KOPT-K1 (cell line): ENCODE data around the gene MYO7A.

ENCODE experiments used
- H3K27ac ChIP-seq: fragments of 200-600 bp; sonication (generic); 2 replicates; pipeline ENCODE4 v1.5.1; 2016; ENCODE audit warnings: antibody characterized with exemption, mild to moderate bottlenecking, low read depth, low read length; ENCODE audit not compliant: poor library complexity, severe bottlenecking
- H3K36me3 ChIP-seq: fragments of 200-600 bp; sonication (generic); 2 replicates; pipeline ENCODE4 v1.5.1; 2017; ENCODE audit warnings: antibody characterized with exemption, mild to moderate bottlenecking, low read length, moderate library complexity; ENCODE audit not compliant: insufficient read depth
- H3K9me3 ChIP-seq: fragments of 200-600 bp; sonication (generic); 2 replicates; pipeline ENCODE4 v1.5.1; 2017; ENCODE audit warnings: antibody characterized with exemption, low read length, mild to moderate bottlenecking; ENCODE audit not compliant: insufficient read depth, poor library complexity, severe bottlenecking

Gene MYO7A

DNA sequence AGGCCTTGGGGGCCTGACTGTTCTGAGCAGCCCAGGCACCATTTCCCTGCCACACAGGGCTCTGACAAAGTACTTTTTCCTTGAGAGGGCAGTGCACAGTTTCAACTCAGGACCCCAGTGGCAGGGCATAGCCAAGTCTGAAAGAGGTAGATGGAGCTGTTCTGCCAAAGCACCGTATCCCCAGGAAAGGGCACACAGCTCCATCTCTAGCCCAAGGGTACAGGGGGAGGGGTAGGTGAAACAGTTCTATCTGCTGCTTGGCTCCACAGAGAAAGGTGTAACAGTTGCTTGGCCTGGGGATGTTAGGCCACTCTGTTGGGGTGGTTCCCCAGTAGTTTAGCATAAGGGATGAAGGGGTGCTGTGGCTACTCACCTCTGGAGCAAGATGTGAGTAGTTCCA, 125.6 kb downstream of the MYO7A start:
- no peaks in the 10 kb centered on the region for H3K9me3 ChIP-seq
- no peak overlapping the region for H3K27ac ChIP-seq
- no peaks in the 10 kb centered on the region for H3K36me3 ChIP-seq

DNA sequence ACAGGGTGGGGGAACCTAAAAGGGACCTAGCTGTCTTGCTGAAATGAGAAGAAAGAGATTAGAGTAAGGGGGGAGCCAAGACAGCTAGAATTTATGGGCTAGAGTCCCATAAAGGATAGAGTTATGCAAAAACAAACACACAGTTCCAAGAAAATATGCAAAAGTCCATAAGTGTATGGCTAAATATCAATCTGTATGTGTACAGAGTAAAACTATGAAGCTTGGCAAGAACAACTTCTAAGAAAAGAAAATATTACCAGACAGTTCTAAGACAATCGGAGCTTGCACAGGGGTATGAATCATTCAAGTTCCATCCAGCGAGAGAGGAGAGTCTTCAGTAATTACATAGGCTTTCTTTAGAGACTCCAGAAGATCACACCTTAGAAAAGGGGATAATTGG, 131.6 kb downstream of the MYO7A start:
- no peak overlapping the region for H3K27ac ChIP-seq
- H3K36me3 ChIP-seq = no peaks in the 10 kb centered on the region
- H3K9me3 ChIP-seq = peaks cover 14% of the 10 kb centered on the region

DNA sequence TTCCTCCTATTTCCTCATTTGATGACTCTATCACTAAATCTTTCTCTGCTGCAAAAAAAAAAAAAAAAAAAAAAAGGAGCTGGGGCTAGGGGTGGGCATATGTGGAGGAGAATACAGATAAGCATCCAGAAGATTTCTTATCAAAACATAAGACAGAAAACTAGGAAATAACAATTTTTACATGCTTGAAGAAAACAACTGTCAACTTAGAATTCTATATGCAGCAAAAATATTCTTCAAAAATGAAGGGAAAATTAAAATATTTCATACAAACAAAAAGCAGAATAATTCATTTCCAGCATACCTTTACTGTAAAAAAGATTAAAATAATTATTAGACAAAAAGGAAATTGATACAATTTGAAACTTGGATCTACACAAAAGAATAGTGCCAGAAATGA, 134.8 kb downstream of the MYO7A start:
- H3K9me3 ChIP-seq = peaks cover 14% of the 10 kb centered on the region
- no peak overlapping the region for H3K27ac ChIP-seq
- no peaks in the 10 kb centered on the region for H3K36me3 ChIP-seq
